Activated B cell treated with CpG ODN at 0.5 μM for 24 hours (primary cell): ENCODE data around the gene ZNF425. TPM values are rescaled to one million over a fixed set of nuclear protein-coding genes. Genes with fewer than 3 reads are reported as not detected.

ENCODE experiments used
- ATAC-seq: fragments of 200-7000 bp; cut with Tn5 transposase; one replicate; pipeline ENCODE4 v1.10.0; 2021; ENCODE audit warnings: low read depth, mild to moderate bottlenecking, moderate library complexity
- CTCF ChIA-PET: fragments of 350-600 bp; sonication (Branson Sonifier 250); formaldehyde crosslinking; loops from one replicate; lab custom pipeline; 2021; ENCODE audit warnings: antibody characterized with exemption; lab: Charles Lee
- POLR2A ChIA-PET: fragments of 350-600 bp; sonication (Branson Sonifier 250); formaldehyde crosslinking; loops from one replicate; lab custom pipeline; 2021; ENCODE audit warnings: antibody characterized with exemption; lab: Charles Lee
- DNase-seq: peaks from one replicate; pipeline ENCODE4 v3.0.0; 2022
- H3K27ac Mint-ChIP-seq: one replicate; pipeline ENCODE4 v1.8.0; 2020; ENCODE audit warnings: mixed read lengths
- H3K27me3 Mint-ChIP-seq: one replicate; pipeline ENCODE4 v1.8.0; 2021; ENCODE audit warnings: mixed read lengths
- H3K36me3 Mint-ChIP-seq: one replicate; pipeline ENCODE4 v1.8.0; 2021; ENCODE audit warnings: low read depth, mixed read lengths
- H3K4me1 Mint-ChIP-seq: one replicate; pipeline ENCODE4 v1.8.0; 2021; ENCODE audit warnings: mixed read lengths
- H3K4me3 Mint-ChIP-seq: one replicate; pipeline ENCODE4 v1.8.0; 2020; ENCODE audit warnings: mild to moderate bottlenecking, mixed read lengths
- H3K9me3 Mint-ChIP-seq: one replicate; pipeline ENCODE4 v1.8.0; 2020; ENCODE audit warnings: mixed read lengths
- CTCF ChIP-seq: fragments of 200-600 bp; IDR thresholded peaks from one replicate; pipeline ENCODE4 v1.8.0; 2022; ENCODE audit warnings: antibody characterized with exemption, mild to moderate bottlenecking
- intact Hi-C: fragments of 100-400 bp; cut with micrococcal nuclease; formaldehyde crosslinking; loops from one replicate; pipeline ENCODE4 v1.15.1; 2024
- total RNA-seq: library from RNA; stranded (reverse); gene quantifications from 2 replicates; pipeline ENCODE4 v1.2.3, GENCODE V29; 2022

Gene ZNF425
- total RNA-seq, result 1.4 and 1.9 TPM in 2 replicates

GRCh38 chr7:149125863-149126661, at the start of gene ZNF425:
Gene ZNF425, minus strand, starts transcription at chr7:149126324. Its CDS starts 111 bp downstream, at chr7:149126213.
- no peaks in the 10 kb centered on the region for H3K27me3 Mint-ChIP-seq
- intact Hi-C loops, result loop anchor here (1.0 to 10.0 kb wide), 12 partner anchors 21 to 589 kb away; partner anchors contain the start of genes PDIA4, ZNF212, ZNF398 and ZNF746
- peak within 1 kb of the TSS; percentile 98 for H3K27ac Mint-ChIP-seq
- ATAC-seq (peak; percentile 82), DNase-seq (peak; percentile 98)
- POLR2A ChIA-PET, result interaction anchor here (0.6 to 2.9 kb wide), 15 partner anchors 9 to 498 kb away, joined by 3 to 66 read pairs (median 6); partner anchors contain the start of genes PDIA4, ZNF282, ZNF398 and ZNF777
- H3K4me1 Mint-ChIP-seq, result peaks cover 21% of the 10 kb centered on the region
- peaks cover 21% of the 10 kb centered on the region for H3K36me3 Mint-ChIP-seq
- peaks cover 5% of the 10 kb centered on the region for H3K9me3 Mint-ChIP-seq
- peak; percentile 31 for TF ChIP-seq CTCF
- peak within 1 kb of the TSS; percentile 98 for H3K4me3 Mint-ChIP-seq
- CTCF ChIA-PET, result interaction anchor here (0.6 to 2.7 kb wide), 8 partner anchors 18 to 159 kb away, joined by 3 to 27 read pairs (median 4); partner anchors contain the start of genes ZNF282 and ZNF398

GRCh38 chr7:149175150-149175549, 49.0 kb upstream of the ZNF425 start:
- ChIA-PET POLR2A (no interaction called here), CTCF (no interaction called here)
- Mint-ChIP-seq H3K27ac (no peak overlapping the region), H3K27me3 (no peaks in the 10 kb centered on the region), H3K4me3 (no peak overlapping the region), H3K4me1 (no peaks in the 10 kb centered on the region), H3K36me3 (peaks cover 60% of the 10 kb centered on the region), H3K9me3 (no peaks in the 10 kb centered on the region)
- intact Hi-C loops, result no loop called here
- ATAC-seq, result no peak
- TF ChIP-seq CTCF, result no peak
- DNase-seq, result no peak

GRCh38 chr7:149172534-149172920, 46.4 kb upstream of the ZNF425 start:
- Mint-ChIP-seq H3K27ac (no peak overlapping the region), H3K36me3 (peaks cover 58% of the 10 kb centered on the region), H3K27me3 (no peaks in the 10 kb centered on the region), H3K4me1 (no peaks in the 10 kb centered on the region), H3K9me3 (no peaks in the 10 kb centered on the region), H3K4me3 (no peak overlapping the region)
- TF ChIP-seq CTCF, result no peak
- POLR2A ChIA-PET, result no interaction called here
- CTCF ChIA-PET, result no interaction called here
- intact Hi-C loops, result no loop called here
- ATAC-seq (no peak), DNase-seq (no peak)

GRCh38 chr7:149171892-149172533, 45.9 kb upstream of the ZNF425 start:
- POLR2A ChIA-PET, result no interaction called here
- H3K27ac Mint-ChIP-seq, result no peak overlapping the region
- peaks cover 57% of the 10 kb centered on the region for H3K36me3 Mint-ChIP-seq
- no peaks in the 10 kb centered on the region for H3K9me3 Mint-ChIP-seq
- H3K27me3 Mint-ChIP-seq, result no peaks in the 10 kb centered on the region
- CTCF ChIA-PET, result no interaction called here
- intact Hi-C loops, result no loop called here
- ATAC-seq (no peak), DNase-seq (no peak)
- TF ChIP-seq CTCF, result no peak
- H3K4me3 Mint-ChIP-seq, result no peak overlapping the region
- H3K4me1 Mint-ChIP-seq, result no peaks in the 10 kb centered on the region
